Activated T-cell treated with anti-CD3 and anti-CD28 coated beads, Interleukin-2, amount 50 U/mL, for 4 hours (primary cell): ENCODE data around the gene GRK3. TPM values are rescaled to one million over a fixed set of nuclear protein-coding genes. Genes with fewer than 3 reads are reported as not detected.

Experiments used
- ATAC-seq, 2 donors: fragments of 200-7000 bp; cut with Tn5 transposase; one replicate each; pipeline ENCODE4 v1.10.0; 2021
- DNase-seq: peaks from one replicate; pipeline ENCODE4 v3.0.0-alpha.2; 2020
- H3K27me3 Mint-ChIP-seq: one replicate; pipeline ENCODE4 v1.8.0; 2021; ENCODE audit warnings: low read depth, mixed read lengths
- H3K36me3 Mint-ChIP-seq: one replicate; pipeline ENCODE4 v1.8.0; 2022; ENCODE audit warnings: mixed read lengths; ENCODE audit not compliant: insufficient read depth
- H3K4me1 Mint-ChIP-seq: one replicate; pipeline ENCODE4 v1.8.0; 2021; ENCODE audit warnings: low read depth, mixed read lengths
- H3K4me3 Mint-ChIP-seq: one replicate; pipeline ENCODE4 v1.8.0; 2021; ENCODE audit warnings: mild to moderate bottlenecking, moderate library complexity, mixed read lengths
- H3K9me3 Mint-ChIP-seq: one replicate; pipeline ENCODE4 v1.8.0; 2021; ENCODE audit warnings: mixed read lengths
- total RNA-seq, 3 donors: library from RNA; stranded (reverse); gene quantifications; one replicate each; pipeline ENCODE4 v1.2.1, GENCODE V29; 2021

Gene GRK3
- total RNA-seq, 3 donors from 2014 or later, result 5.2 to 6.7 (median 5.3) TPM

DNA sequence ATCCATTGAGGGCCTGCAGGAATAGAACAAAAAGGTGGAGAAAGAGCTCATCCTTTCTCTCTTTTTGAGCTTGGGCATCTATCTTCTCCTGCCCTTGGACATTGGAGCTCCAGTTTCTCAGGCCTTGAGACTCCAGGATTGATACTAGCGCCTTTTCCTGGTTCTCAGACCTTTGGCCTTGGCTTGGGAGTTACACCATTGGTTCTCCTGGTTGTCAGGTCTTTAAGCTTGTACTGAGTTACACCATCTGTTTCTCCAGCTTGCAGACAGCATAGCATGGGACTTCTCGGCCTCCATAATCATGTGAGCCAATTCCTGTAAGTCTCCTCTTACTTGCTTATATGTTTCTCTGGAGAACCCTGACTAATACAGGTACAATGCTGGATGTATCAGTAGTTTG is 72.6 kb downstream of the GRK3 start:
- ATAC-seq (no peak), DNase-seq (no peak)
- H3K4me1 Mint-ChIP-seq, result no peaks in the 10 kb centered on the region
- no peak overlapping the region for H3K4me3 Mint-ChIP-seq
- H3K9me3 Mint-ChIP-seq, result no peaks in the 10 kb centered on the region
- H3K36me3 Mint-ChIP-seq, result peaks cover 1% of the 10 kb centered on the region
- peaks cover 2% of the 10 kb centered on the region for H3K27me3 Mint-ChIP-seq

GRCh38 chr22:25637672-25638071 is 73.2 kb downstream of the GRK3 start:
- no peaks in the 10 kb centered on the region for H3K9me3 Mint-ChIP-seq
- DNase-seq (no peak), ATAC-seq (no peak)
- peaks cover 1% of the 10 kb centered on the region for H3K36me3 Mint-ChIP-seq
- H3K4me3 Mint-ChIP-seq, result no peak overlapping the region
- H3K27me3 Mint-ChIP-seq, result peaks cover 2% of the 10 kb centered on the region
- H3K4me1 Mint-ChIP-seq, result no peaks in the 10 kb centered on the region

GRCh38 chr22:25638638-25639037 is 74.2 kb downstream of the GRK3 start:
- H3K9me3 Mint-ChIP-seq, result no peaks in the 10 kb centered on the region
- H3K4me1 Mint-ChIP-seq, result no peaks in the 10 kb centered on the region
- H3K27me3 Mint-ChIP-seq, result peaks cover 2% of the 10 kb centered on the region
- ATAC-seq (no peak), DNase-seq (no peak)
- H3K4me3 Mint-ChIP-seq, result no peak overlapping the region
- peaks cover 1% of the 10 kb centered on the region for H3K36me3 Mint-ChIP-seq

DNA sequence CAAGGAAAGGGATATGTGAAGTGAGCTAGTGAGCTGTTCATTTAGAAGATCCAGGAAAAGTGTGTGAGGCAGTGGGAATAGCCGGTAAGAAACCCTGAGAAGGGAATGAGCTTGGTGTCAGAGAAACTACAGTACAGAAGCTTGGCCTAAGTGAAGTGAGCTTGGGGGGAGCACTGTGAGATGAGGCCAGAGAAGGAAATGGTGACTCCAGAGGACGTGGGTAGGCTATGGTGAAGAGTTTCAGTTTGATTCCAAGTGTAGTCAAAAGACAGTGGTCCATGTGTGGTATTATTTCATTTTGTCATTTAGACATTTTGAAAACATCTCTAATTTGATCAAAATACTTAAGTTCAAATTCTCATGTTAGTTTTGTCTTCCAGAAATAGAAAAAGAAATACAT is 77.2 kb downstream of the GRK3 start:
- Mint-ChIP-seq H3K9me3 (no peaks in the 10 kb centered on the region), H3K4me3 (no peak overlapping the region), H3K36me3 (peaks cover 1% of the 10 kb centered on the region), H3K4me1 (no peaks in the 10 kb centered on the region), H3K27me3 (peaks cover 2% of the 10 kb centered on the region)
- no peak for ATAC-seq
- DNase-seq, result no peak

DNA sequence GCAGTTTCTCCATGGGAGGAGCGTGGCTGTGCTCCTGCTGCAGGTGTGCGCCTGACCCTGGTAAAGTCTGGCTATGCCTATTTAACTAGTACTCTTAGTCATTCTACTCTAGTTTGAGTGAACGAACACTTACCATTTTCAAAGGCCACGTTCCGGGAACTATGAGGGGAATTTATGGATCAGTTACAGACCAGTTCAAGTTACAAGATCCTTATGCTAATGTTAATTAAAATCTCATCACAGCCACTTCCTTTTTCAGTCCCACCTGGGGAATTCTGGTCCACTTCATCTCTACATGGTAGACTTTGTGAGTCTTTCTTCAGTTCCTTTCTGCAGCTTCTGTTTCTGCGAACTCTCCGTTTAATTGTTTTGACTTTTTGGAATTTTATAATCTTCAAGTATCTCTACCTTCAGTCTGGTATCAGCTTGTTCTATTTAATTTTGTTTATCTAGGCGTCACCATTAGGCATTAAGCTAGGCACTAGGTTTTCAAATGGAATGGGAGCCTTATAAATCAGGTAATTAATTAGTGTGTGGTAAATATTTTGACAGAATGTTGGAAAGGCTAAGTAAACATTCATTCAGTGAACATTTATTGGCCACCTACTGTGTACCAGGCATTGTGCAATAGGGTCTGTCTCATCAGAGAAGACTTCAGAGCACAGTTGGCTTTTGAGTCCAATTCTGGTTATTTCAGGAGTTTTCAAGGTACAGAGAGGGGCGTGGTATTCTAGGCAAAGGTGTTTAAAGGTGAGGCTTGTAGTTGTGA is 78.9 kb downstream of the GRK3 start:
- Mint-ChIP-seq H3K9me3 (no peaks in the 10 kb centered on the region), H3K4me1 (no peaks in the 10 kb centered on the region), H3K27me3 (peaks cover 2% of the 10 kb centered on the region), H3K4me3 (no peak overlapping the region), H3K36me3 (no peaks in the 10 kb centered on the region)
- ATAC-seq (no peak), DNase-seq (no peak)

DNA sequence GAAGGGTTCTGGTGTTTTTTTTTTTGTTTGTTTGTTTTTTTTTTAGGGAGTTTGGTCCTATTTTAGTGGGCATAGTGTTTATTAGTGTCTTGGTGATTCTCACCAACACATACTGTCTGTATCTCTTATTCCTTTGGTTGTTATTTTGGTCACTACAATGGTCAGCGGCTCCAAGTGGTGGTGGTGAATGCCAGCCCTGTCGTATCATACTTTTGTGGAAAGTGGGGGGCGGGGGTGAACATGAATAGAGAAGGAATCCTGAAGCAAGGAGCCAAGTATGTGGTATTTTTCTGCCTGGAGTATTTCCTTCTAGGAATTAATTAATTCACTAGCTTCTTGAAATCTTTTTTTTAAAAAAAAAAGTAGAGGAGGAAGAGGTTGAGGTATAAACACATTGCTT is 79.6 kb downstream of the GRK3 start:
- ATAC-seq (no peak), DNase-seq (no peak)
- H3K9me3 Mint-ChIP-seq, result no peaks in the 10 kb centered on the region
- no peak overlapping the region for H3K4me3 Mint-ChIP-seq
- no peaks in the 10 kb centered on the region for H3K27me3 Mint-ChIP-seq
- H3K36me3 Mint-ChIP-seq, result no peaks in the 10 kb centered on the region
- H3K4me1 Mint-ChIP-seq, result no peaks in the 10 kb centered on the region

DNA sequence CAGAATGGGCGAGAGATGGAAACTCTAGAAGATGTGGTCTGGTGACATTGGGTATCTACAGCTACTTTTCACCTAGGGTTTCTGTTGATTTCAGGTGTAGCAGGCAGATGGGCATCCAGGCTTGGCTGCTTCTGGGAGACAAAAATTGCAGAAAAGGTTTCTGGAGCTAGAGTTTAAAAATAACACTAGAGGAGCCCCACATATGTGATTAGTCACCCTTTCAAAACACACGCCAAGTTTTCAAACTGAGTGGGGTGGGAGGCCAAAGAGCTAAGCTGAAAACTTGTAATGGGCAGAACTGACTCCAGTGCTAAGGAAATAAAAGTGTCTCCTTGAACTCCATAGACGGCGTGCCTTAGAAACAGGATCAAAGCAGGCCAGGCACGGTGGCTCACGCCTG is 80.8 kb downstream of the GRK3 start:
- Mint-ChIP-seq H3K9me3 (no peaks in the 10 kb centered on the region), H3K4me1 (no peaks in the 10 kb centered on the region), H3K36me3 (no peaks in the 10 kb centered on the region), H3K27me3 (no peaks in the 10 kb centered on the region), H3K4me3 (no peak overlapping the region)
- no peak for DNase-seq
- no peak for ATAC-seq

DNA sequence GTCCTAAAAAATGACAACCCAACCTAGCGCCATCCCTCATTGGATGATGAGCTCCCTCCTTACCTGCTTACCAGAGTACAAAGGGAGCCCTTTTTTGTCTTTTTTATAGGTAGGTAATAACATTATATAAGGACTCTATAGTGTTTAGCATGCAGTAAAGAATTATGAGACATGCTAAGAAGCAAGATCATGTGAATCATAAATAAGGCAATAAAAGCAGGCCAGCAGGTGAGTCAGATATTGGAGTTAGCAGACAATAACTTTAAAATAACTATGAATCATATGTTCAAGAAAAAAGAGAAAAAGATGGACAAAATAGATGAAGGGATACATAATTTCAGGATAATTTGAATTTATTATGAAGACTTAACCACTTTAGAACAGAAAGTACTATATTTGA is 81.5 kb downstream of the GRK3 start:
- no peaks in the 10 kb centered on the region for H3K27me3 Mint-ChIP-seq
- DNase-seq, result no peak
- no peaks in the 10 kb centered on the region for H3K9me3 Mint-ChIP-seq
- ATAC-seq, result no peak
- H3K4me1 Mint-ChIP-seq, result no peaks in the 10 kb centered on the region
- H3K36me3 Mint-ChIP-seq, result no peaks in the 10 kb centered on the region
- no peak overlapping the region for H3K4me3 Mint-ChIP-seq

- ATAC-seq (no peak), DNase-seq (no peak)
- no peaks in the 10 kb centered on the region for H3K36me3 Mint-ChIP-seq
- H3K27me3 Mint-ChIP-seq, result no peaks in the 10 kb centered on the region
- no peaks in the 10 kb centered on the region for H3K4me1 Mint-ChIP-seq
- H3K9me3 Mint-ChIP-seq, result no peaks in the 10 kb centered on the region
- H3K4me3 Mint-ChIP-seq, result no peak overlapping the region
Observed at GRCh38 chr22:25650833-25651232, 86.4 kb downstream of the GRK3 start.

DNA sequence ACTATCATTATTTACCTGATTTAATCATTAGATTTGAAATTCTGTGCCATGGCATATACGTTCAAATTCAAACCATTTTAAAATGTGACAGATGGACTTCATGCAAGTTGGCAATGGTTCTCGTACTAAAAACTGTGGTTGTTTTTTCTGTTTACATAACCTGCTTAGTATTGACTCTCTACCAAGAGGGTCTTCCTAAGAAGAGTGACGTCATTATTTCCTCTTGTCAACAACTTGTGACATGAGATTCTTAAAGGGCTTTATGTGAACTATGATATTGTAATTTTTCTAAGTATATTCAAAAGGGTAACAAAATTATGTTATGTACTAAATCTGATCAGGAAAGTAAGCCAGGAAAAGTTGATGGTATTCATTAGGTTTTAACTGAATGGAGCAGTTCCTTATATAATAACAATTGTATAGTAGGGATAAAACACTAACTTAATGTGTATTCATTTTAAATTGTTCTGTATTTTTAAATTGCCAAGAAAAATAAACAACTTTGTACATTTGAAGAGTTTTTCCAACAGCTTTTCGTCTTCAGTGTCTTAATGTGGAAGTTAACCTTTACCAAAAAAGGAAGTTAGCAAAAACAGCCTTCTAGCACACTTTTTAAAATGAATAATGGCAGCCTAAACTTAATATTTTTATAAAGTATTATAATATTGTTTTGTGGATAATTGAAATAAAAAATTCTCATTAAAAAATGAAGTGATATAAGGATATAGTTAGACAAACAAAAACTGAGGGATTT is 87.0 kb downstream of the GRK3 start:
- Mint-ChIP-seq H3K36me3 (no peaks in the 10 kb centered on the region), H3K9me3 (no peaks in the 10 kb centered on the region), H3K27me3 (no peaks in the 10 kb centered on the region), H3K4me1 (no peaks in the 10 kb centered on the region), H3K4me3 (no peak overlapping the region)
- ATAC-seq (no peak), DNase-seq (no peak)

DNA sequence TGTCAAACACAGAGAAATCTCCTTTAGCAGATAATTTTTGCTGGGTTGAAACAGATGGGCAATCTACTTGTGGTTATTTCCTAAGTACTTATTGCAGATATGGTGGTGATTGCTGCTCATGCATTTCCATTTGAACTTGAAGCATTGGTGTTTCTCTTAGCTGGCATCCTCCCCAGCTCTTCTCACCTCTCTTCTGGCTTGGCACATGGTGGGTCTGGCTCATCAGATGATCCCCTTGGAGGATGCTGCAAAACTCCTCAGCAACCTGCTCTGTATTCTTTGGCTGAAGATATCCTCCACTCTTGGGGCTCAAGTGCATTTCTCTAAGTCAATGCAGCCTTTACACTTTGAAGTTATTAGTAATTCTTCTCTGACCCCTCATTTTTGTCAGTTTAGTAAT is 90.2 kb downstream of the GRK3 start:
- ATAC-seq (no peak), DNase-seq (no peak)
- no peaks in the 10 kb centered on the region for H3K9me3 Mint-ChIP-seq
- no peaks in the 10 kb centered on the region for H3K27me3 Mint-ChIP-seq
- no peaks in the 10 kb centered on the region for H3K36me3 Mint-ChIP-seq
- H3K4me1 Mint-ChIP-seq, result no peaks in the 10 kb centered on the region
- no peak overlapping the region for H3K4me3 Mint-ChIP-seq

- Mint-ChIP-seq H3K9me3 (no peaks in the 10 kb centered on the region), H3K36me3 (no peaks in the 10 kb centered on the region), H3K27me3 (no peaks in the 10 kb centered on the region), H3K4me3 (no peak overlapping the region), H3K4me1 (no peaks in the 10 kb centered on the region)
- no peak for ATAC-seq
- DNase-seq, result no peak
Observed at GRCh38 chr22:25655371-25655935, 91.0 kb downstream of the GRK3 start.

DNA sequence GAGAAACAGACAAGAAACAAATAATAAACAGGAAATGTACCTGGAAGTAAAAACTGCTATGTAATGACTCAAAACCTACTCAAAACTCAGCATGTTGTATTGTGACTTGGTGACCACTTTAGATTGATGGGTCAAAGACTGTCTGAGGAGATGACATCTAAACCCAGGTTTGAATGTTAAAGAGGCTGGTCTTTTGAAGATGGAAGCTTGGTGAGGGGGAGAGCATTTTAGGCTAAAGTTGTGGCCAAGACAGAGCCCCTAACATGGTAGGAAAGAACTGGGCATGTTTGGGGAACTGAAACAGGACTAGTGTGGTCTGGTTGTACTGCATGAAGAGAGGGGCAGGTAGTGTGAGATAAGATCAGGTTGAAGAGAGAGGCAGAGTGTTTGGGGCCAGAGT is 92.2 kb downstream of the GRK3 start:
- ATAC-seq (no peak), DNase-seq (no peak)
- Mint-ChIP-seq H3K27me3 (no peaks in the 10 kb centered on the region), H3K4me3 (no peak overlapping the region), H3K36me3 (no peaks in the 10 kb centered on the region), H3K4me1 (no peaks in the 10 kb centered on the region), H3K9me3 (no peaks in the 10 kb centered on the region)

GRCh38 chr22:25658633-25659032 is 94.2 kb downstream of the GRK3 start:
- H3K9me3 Mint-ChIP-seq, result no peaks in the 10 kb centered on the region
- H3K4me1 Mint-ChIP-seq, result no peaks in the 10 kb centered on the region
- H3K27me3 Mint-ChIP-seq, result no peaks in the 10 kb centered on the region
- no peak overlapping the region for H3K4me3 Mint-ChIP-seq
- H3K36me3 Mint-ChIP-seq, result no peaks in the 10 kb centered on the region
- no peak for ATAC-seq
- no peak for DNase-seq

- Mint-ChIP-seq H3K4me3 (no peak overlapping the region), H3K36me3 (no peaks in the 10 kb centered on the region), H3K4me1 (no peaks in the 10 kb centered on the region), H3K27me3 (no peaks in the 10 kb centered on the region), H3K9me3 (no peaks in the 10 kb centered on the region)
- DNase-seq (no peak), ATAC-seq (no peak)
Observed at GRCh38 chr22:25659413-25659812, 94.9 kb downstream of the GRK3 start.
